ENCODE results near the gene KCNG2. TPM values are rescaled to one million over a fixed set of nuclear protein-coding genes. Genes with fewer than 3 reads are reported as not detected.

Gene KCNG2
- total RNA-seq, 1 donor from 2014 or later, result not detected

DNA sequence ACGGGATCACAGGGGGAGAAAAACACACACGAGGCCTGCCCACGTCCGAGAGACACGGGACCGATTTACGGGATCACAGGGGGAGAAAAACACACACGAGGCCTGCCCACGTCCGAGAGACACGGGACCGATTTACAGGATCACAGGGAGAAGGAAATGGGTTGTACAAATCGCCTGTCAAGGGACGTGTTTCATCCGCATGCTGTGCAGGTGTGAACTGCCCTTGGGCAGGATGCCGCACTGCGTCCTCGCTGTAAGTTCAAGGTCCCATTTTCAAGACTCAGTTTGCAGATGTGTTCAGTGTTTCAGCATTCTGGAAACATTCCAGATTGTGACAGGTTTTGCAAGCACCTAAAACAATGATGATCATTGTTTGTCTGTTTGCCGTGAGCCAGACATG is 2.3 kb upstream of the KCNG2 start:
- peaks cover 86% of the 10 kb centered on the region for H3K27me3 ChIP-seq
- no peaks in the 10 kb centered on the region for H3K79me2 ChIP-seq (ENCODE audit: low read depth)
- H3F3A ChIP-seq (ENCODE audit: low read depth), result peaks cover 6% of the 10 kb centered on the region
- H3K4me1 Mint-ChIP-seq, result peaks cover 13% of the 10 kb centered on the region
- no peaks in the 10 kb centered on the region for H3K36me3 ChIP-seq
- TF ChIP-seq EZH2phosphoT487 (IDR thresholded peaks at IDR 0.05) (no peak), EZH2 (IDR thresholded peaks at IDR 0.05) (no peak)
- TF ChIP-seq, protein P1, sequence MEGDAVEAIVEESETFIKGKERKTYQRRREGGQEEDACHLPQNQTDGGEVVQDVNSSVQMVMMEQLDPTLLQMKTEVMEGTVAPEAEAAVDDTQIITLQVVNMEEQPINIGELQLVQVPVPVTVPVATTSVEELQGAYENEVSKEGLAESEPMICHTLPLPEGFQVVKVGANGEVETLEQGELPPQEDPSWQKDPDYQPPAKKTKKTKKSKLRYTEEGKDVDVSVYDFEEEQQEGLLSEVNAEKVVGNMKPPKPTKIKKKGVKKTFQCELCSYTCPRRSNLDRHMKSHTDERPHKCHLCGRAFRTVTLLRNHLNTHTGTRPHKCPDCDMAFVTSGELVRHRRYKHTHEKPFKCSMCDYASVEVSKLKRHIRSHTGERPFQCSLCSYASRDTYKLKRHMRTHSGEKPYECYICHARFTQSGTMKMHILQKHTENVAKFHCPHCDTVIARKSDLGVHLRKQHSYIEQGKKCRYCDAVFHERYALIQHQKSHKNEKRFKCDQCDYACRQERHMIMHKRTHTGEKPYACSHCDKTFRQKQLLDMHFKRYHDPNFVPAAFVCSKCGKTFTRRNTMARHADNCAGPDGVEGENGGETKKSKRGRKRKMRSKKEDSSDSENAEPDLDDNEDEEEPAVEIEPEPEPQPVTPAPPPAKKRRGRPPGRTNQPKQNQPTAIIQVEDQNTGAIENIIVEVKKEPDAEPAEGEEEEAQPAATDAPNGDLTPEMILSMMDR (IDR thresholded peaks at IDR 0.05), result no peak
- peaks cover 25% of the 10 kb centered on the region for H4K20me1 ChIP-seq (ENCODE audit: low read depth)
- no peak overlapping the region for H3K27ac ChIP-seq
- no peak overlapping the region for H3K9ac ChIP-seq
- no peak overlapping the region for H3K4me2 ChIP-seq
- H3K4me3 Mint-ChIP-seq, result no peak overlapping the region
- no peaks in the 10 kb centered on the region for H3K9me3 Mint-ChIP-seq
- no peak overlapping the region for H2AFZ ChIP-seq (replicated peaks)
- H3K4me3 ChIP-seq, result no peak overlapping the region
- H3K4me1 ChIP-seq, result peaks cover 9% of the 10 kb centered on the region
- H3K36me3 Mint-ChIP-seq, result no peaks in the 10 kb centered on the region
- H3K27ac Mint-ChIP-seq, result no peak overlapping the region
- DNase-seq (ENCODE audit: low spot score), result no peak
- H3K9me3 ChIP-seq (ENCODE audit: low read depth), result no peaks in the 10 kb centered on the region
- peaks cover 39% of the 10 kb centered on the region for H3K27me3 Mint-ChIP-seq (ENCODE audit: insufficient read depth, low read depth)

- H3K27ac Mint-ChIP-seq, result no peak overlapping the region
- no peak for TF ChIP-seq EZH2 (IDR thresholded peaks at IDR 0.05)
- TF ChIP-seq, protein P1 (IDR thresholded peaks at IDR 0.05), result no peak
- no peak for TF ChIP-seq EZH2phosphoT487 (IDR thresholded peaks at IDR 0.05)
- no peaks in the 10 kb centered on the region for H3K36me3 Mint-ChIP-seq
- DNase-seq (ENCODE audit: low spot score), result no peak
- Histone ChIP-seq H3K9ac (no peak overlapping the region), H3K27me3 (peaks cover 86% of the 10 kb centered on the region), H3F3A (ENCODE audit: low read depth) (peaks cover 6% of the 10 kb centered on the region), H3K4me2 (no peak overlapping the region), H4K20me1 (ENCODE audit: low read depth) (peaks cover 25% of the 10 kb centered on the region), H3K4me1 (peaks cover 9% of the 10 kb centered on the region), H3K27ac (no peak overlapping the region), H3K36me3 (no peaks in the 10 kb centered on the region), H3K79me2 (ENCODE audit: low read depth) (no peaks in the 10 kb centered on the region), H2AFZ (replicated peaks) (no peak overlapping the region), H3K9me3 (ENCODE audit: low read depth) (no peaks in the 10 kb centered on the region), H3K4me3 (no peak overlapping the region)
- H3K4me1 Mint-ChIP-seq, result peaks cover 13% of the 10 kb centered on the region
- H3K4me3 Mint-ChIP-seq, result no peak overlapping the region
- no peaks in the 10 kb centered on the region for H3K9me3 Mint-ChIP-seq
- H3K27me3 Mint-ChIP-seq (ENCODE audit: insufficient read depth, low read depth), result peaks cover 37% of the 10 kb centered on the region
Measured at GRCh38 chr18:79796016-79796415, 1.7 kb upstream of the KCNG2 start.

- H3K36me3 ChIP-seq, result no peaks in the 10 kb centered on the region
- Mint-ChIP-seq H3K27me3 (ENCODE audit: insufficient read depth, low read depth) (peaks cover 35% of the 10 kb centered on the region), H3K36me3 (no peaks in the 10 kb centered on the region), H3K27ac (no peak overlapping the region), H3K4me1 (peaks cover 10% of the 10 kb centered on the region), H3K4me3 (peak overlapping the region; percentile 87), H3K9me3 (no peaks in the 10 kb centered on the region)
- H3K4me1 ChIP-seq, result peaks cover 9% of the 10 kb centered on the region
- peaks cover 6% of the 10 kb centered on the region for H3F3A ChIP-seq (ENCODE audit: low read depth)
- H4K20me1 ChIP-seq (ENCODE audit: low read depth), result peaks cover 25% of the 10 kb centered on the region
- TF ChIP-seq EZH2phosphoT487 (IDR thresholded peaks at IDR 0.05), result no peak
- TF ChIP-seq EZH2 (IDR thresholded peaks at IDR 0.05), result no peak
- TF ChIP-seq, protein P1 (IDR thresholded peaks at IDR 0.05), result no peak
- no peaks in the 10 kb centered on the region for H3K9me3 ChIP-seq (ENCODE audit: low read depth)
- no peak overlapping the region for H3K4me3 ChIP-seq
- H3K27ac ChIP-seq, result no peak overlapping the region
- H3K79me2 ChIP-seq (ENCODE audit: low read depth), result no peaks in the 10 kb centered on the region
- no peak overlapping the region for H3K9ac ChIP-seq
- H3K4me2 ChIP-seq, result no peak overlapping the region
- peaks cover 86% of the 10 kb centered on the region for H3K27me3 ChIP-seq
- no peak overlapping the region for H2AFZ ChIP-seq (replicated peaks)
- peak; percentile 31 for DNase-seq (ENCODE audit: low spot score)
Measured at GRCh38 chr18:79796531-79797405, 970 bp upstream of the KCNG2 start.

Measured in neural progenitor cell (in vitro differentiated cells).